HL-60 (cell line): ENCODE measurements around the gene PDS5B.
A peak's percentile ranks its signal among the peaks of the same experiment; 100 is the strongest.

Experiments used
- DNase-seq, 2 experiments: peaks; one replicate each; pipeline ENCODE4 v3.0.0-alpha.2; 2010 to 2020; ENCODE audit warnings: low read depth in 1 of 2, low spot score in 1 of 2
- H3K27ac ChIP-seq: fragments of 250-450 bp; sonication (Bioruptor Pico); replicated peaks from 2 replicates; pipeline ENCODE4 v1.5.1; 2020; ENCODE audit warnings: mild to moderate bottlenecking, moderate library complexity
- H3K27me3 ChIP-seq: fragments of 250-450 bp; sonication (Bioruptor Pico); 2 replicates; pipeline ENCODE4 v1.5.1; 2021; ENCODE audit warnings: mild to moderate bottlenecking, moderate library complexity; ENCODE audit not compliant: insufficient read depth, poor library complexity, severe bottlenecking
- H3K4me3 ChIP-seq: replicated peaks from 2 replicates; pipeline ENCODE4 v1.5.1; 2011; ENCODE audit warnings: mild to moderate bottlenecking, control low read depth, low read length; ENCODE audit not compliant: insufficient read depth
- GABPA ChIP-seq: IDR thresholded peaks from 2 replicates; pipeline ENCODE4 v1.6.1; 2012; ENCODE audit warnings: low read depth
- POLR2AphosphoS5 ChIP-seq: IDR thresholded peaks from 2 replicates; pipeline ENCODE4 v1.6.1; 2012; ENCODE audit warnings: low read depth
- SPI1 ChIP-seq: IDR thresholded peaks from 2 replicates; pipeline ENCODE4 v1.6.1; 2012; ENCODE audit warnings: low read depth, mild to moderate bottlenecking, borderline replicate concordance
- TF ChIP-seq, protein P1 (sequence below): IDR thresholded peaks from one replicate; pipeline ENCODE4 v1.5.1; 2011; ENCODE audit warnings: low read length, control low read depth, inconsistent platforms; ENCODE audit not compliant: insufficient read depth
- TF ChIP-seq, protein P2 (sequence below): IDR thresholded peaks from 2 replicates; pipeline ENCODE4 v1.6.1; 2012; ENCODE audit warnings: low read depth; ENCODE audit not compliant: insufficient replicate concordance

PDS5B gene

DNA sequence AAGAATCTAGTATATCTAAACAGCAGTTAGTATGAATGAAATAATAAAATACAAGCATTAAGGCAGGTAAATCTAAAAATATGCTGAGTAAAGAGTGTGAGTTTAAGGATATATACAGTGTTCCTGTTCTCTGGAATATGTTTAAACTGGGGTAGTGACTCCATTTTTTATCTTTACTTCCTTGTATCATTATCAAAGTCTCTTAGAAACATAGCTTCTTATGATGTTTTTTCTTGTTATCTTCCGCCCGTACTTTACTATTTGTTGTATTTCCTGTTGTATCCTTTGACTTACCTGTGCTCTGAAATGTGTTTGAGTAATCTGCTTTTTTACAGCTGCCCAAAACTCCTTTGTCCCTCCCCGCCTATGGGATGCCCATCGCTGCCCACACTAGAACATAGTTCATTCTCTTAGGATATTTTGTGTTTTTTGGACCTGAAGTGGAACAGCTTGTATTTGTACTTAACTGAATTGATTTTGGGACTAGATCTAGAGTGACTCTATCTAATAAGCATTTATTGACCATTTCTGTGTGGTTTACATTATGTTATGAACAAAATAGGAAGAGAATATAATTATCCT lies 80.8 kb downstream of the PDS5B start:
- DNase-seq: no peak
- TF ChIP-seq POLR2AphosphoS5 (no peak), SPI1 (no peak), GABPA (no peak)
- TF ChIP-seq, protein P1, sequence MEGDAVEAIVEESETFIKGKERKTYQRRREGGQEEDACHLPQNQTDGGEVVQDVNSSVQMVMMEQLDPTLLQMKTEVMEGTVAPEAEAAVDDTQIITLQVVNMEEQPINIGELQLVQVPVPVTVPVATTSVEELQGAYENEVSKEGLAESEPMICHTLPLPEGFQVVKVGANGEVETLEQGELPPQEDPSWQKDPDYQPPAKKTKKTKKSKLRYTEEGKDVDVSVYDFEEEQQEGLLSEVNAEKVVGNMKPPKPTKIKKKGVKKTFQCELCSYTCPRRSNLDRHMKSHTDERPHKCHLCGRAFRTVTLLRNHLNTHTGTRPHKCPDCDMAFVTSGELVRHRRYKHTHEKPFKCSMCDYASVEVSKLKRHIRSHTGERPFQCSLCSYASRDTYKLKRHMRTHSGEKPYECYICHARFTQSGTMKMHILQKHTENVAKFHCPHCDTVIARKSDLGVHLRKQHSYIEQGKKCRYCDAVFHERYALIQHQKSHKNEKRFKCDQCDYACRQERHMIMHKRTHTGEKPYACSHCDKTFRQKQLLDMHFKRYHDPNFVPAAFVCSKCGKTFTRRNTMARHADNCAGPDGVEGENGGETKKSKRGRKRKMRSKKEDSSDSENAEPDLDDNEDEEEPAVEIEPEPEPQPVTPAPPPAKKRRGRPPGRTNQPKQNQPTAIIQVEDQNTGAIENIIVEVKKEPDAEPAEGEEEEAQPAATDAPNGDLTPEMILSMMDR: no peak
- TF ChIP-seq, protein P2, sequence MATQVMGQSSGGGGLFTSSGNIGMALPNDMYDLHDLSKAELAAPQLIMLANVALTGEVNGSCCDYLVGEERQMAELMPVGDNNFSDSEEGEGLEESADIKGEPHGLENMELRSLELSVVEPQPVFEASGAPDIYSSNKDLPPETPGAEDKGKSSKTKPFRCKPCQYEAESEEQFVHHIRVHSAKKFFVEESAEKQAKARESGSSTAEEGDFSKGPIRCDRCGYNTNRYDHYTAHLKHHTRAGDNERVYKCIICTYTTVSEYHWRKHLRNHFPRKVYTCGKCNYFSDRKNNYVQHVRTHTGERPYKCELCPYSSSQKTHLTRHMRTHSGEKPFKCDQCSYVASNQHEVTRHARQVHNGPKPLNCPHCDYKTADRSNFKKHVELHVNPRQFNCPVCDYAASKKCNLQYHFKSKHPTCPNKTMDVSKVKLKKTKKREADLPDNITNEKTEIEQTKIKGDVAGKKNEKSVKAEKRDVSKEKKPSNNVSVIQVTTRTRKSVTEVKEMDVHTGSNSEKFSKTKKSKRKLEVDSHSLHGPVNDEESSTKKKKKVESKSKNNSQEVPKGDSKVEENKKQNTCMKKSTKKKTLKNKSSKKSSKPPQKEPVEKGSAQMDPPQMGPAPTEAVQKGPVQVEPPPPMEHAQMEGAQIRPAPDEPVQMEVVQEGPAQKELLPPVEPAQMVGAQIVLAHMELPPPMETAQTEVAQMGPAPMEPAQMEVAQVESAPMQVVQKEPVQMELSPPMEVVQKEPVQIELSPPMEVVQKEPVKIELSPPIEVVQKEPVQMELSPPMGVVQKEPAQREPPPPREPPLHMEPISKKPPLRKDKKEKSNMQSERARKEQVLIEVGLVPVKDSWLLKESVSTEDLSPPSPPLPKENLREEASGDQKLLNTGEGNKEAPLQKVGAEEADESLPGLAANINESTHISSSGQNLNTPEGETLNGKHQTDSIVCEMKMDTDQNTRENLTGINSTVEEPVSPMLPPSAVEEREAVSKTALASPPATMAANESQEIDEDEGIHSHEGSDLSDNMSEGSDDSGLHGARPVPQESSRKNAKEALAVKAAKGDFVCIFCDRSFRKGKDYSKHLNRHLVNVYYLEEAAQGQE: no peak
- no peak overlapping the region for H3K4me3 ChIP-seq
- no peaks in the 10 kb centered on the region for H3K27me3 ChIP-seq
- no peak overlapping the region for H3K27ac ChIP-seq

DNA sequence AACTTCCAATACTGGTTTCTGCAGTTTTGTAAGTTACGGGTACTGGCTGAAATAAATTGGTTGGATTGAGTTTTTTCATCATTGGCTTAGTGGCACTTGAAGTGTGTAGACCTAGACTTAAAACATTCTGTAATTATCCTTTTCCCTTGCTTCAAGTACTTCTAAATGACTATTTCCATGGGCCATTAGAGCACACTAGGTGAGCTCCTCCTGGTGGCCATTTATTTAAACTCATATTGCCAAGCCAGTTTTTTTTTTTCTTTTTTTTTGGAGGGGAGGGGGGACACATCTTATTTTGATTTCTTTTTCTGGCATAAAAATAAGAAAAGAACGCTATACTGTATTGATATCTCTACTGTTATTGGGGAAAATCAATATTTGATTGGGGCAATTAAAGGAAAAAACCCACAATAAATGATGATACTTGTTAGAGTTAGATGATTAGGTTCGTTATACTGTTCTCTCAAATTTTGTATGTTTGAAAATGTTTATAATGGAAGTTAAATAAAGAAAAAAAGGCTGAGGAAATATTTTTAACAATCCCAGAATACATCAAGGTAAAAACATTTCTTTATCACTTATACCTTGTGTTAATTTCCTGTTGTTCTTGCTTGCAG lies 82.9 kb downstream of the PDS5B start:
- Histone ChIP-seq H3K4me3 (no peak overlapping the region), H3K27me3 (no peaks in the 10 kb centered on the region), H3K27ac (no peak overlapping the region)
- TF ChIP-seq, protein P1: peak; percentile 44
- TF ChIP-seq GABPA: no peak
- TF ChIP-seq, protein P2: no peak
- TF ChIP-seq SPI1: no peak
- peak; percentile 31 to 33 for DNase-seq

DNA sequence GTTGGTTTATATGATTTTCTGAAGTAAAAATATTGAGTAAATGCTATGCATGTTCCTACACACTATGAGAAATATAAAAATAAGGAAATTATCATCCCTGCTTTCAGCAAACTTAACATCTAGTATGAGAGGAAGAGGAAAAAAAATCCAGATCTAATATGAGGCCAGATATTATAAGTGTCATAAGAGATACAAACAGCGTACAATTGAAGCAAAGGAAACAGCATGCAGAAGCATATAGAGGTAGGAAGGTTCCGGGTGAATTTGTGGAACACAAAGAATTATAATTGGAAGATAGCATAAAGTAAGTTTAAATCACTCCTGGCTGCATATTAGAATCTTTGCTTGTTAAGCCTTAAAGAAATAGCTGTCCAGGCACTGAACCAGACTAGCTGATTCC lies 88.3 kb downstream of the PDS5B start:
- H3K27ac ChIP-seq: no peak overlapping the region
- TF ChIP-seq SPI1: no peak
- TF ChIP-seq GABPA: no peak
- TF ChIP-seq, protein P1: no peak
- TF ChIP-seq POLR2AphosphoS5: no peak
- TF ChIP-seq, protein P2: no peak
- DNase-seq: no peak
- no peaks in the 10 kb centered on the region for H3K27me3 ChIP-seq
- no peak overlapping the region for H3K4me3 ChIP-seq
